HG03558 (cell line): ENCODE measurements around the gene FCHO2.
"Not testable (repeated sequence)": the region's sequence is repeated elsewhere in the genome, so short reads cannot be mapped to it uniquely, and the experiment has no call there.

Source experiments
- ATAC-seq: cut with Tn5 transposase; IDR thresholded peaks from one replicate; pipeline ENCODE4 v1.9.1; 2021; ENCODE audit warnings: moderate number of reproducible peaks; ENCODE audit not compliant: unreplicated experiment; ENCODE audit errors: extremely low read depth

Gene FCHO2

DNA sequence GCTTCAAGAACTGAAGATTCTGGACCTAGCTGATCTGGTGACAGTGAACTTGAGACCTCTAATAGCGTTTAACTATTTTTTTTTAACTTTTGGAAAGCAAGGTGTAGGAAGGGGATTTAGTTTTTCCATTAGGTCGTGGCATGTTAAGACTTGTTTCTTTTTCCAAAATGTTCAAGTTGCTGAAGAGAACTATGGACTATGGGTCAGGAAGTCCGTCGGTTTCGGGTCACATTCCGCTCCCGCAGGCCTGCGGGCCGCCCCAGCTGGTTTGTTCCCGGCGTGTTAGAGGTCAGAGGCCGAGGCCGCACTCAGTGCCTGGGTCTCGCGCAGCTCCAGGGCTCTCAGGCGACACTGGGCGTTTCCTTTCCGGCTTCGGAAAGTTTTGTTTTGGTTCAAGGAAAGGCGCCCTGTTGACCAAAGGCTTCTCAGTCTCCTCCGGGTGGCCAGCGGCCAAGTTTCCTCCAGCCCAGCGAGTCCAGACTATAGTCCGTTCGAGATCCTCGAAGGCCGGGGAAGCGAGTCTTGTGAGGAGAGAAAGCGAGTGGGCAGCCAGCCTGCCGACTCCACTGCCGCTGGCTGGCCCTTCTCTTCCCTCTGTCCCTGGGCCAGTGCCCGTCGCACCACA is 586 bp upstream of the FCHO2 start:
- ATAC-seq: no peak

DNA sequence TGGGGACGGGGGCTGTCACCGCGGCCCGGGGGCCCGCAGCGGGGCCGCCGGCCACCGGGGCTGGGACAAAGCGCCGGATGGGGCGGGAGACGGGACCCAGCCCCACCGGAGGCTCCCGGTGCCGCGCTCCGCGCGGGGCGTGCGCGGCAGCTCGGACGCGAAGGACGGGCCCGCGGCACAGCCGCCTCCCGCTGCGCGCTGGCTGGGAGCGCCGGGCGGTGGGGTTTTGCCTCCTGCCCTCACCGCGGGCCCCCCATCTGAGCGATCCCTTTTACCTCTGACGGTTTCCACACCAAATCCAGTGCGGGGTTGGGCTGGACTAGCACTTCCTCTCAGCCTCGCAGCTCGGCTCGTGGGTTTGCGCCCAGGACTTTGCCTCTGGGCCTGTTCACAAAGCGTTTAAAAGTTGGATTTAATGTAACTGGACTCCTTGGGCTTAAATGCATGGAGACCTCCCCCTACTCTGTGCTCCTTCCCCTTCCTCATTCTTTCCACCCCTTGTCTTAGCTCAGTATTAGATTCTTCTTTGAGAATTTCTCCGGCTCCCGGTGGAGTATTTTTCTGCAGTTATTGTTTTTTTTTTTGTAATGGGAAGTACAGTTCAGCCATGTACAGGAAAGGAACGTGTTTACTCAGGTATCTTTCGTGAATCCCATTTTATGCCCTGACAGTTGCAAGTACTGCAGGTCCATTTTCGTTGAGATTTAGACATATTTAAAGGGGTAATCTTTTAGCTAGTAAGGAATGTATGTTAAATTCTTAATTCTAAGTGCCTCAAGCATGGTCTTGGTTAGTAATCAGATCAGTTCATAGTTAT is 691 bp downstream of the FCHO2 start:
- ATAC-seq: peak; percentile 22

GRCh38 chr5:72957337-72957736 is 1.5 kb downstream of the FCHO2 start:
- no peak for ATAC-seq

- no peak for ATAC-seq
Observed at GRCh38 chr5:72959257-72959656, 3.4 kb downstream of the FCHO2 start.

GRCh38 chr5:72974481-72974880 is 18.6 kb downstream of the FCHO2 start:
- not testable (repeated sequence) for ATAC-seq

GRCh38 chr5:72976810-72977209 is 21.0 kb downstream of the FCHO2 start:
- ATAC-seq: not testable (repeated sequence)

DNA sequence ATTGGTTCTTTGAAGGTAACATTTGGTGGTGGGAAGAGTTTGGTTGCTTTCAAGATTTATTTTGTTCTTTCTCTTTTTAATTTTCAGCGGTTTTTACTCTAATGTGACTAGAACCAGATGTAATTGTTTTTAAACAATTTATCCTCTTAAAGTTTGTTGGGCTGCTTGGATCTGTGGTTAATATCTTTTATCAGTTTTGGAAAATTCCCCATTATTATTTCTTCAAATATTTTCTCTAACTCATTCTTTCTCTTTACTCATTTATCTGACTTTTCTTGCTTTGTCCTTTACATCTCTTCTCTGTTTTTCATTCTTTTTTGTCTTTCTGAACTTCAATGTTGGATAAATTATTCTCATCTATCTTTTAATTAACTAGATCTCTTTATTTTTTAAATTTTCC is 29.9 kb downstream of the FCHO2 start:
- no peak for ATAC-seq

- ATAC-seq: no peak
Observed at GRCh38 chr5:72988769-72989168, 32.9 kb downstream of the FCHO2 start.

DNA sequence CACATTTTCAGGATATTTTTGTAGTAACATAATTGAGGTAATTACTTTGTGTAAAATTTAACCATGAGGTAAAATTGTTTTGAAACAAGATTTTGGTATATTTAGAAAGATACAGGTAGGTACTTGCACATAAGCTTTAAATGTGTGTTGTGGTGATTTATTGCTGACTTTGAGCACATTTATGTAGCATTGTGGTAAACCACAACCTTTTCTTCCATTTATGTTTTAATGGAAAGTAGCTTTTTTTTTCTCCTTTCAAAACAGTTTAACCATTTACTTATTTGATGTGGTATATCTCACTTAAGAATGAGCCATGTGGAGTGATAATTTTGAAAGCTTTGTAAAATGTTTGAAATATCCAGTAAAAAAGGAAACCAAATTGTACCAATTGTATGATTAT is 35.6 kb downstream of the FCHO2 start:
- ATAC-seq: no peak

- no peak for ATAC-seq
Observed at GRCh38 chr5:72994578-72994977, 38.7 kb downstream of the FCHO2 start.

GRCh38 chr5:72996632-72997031 is 40.8 kb downstream of the FCHO2 start:
- no peak for ATAC-seq

GRCh38 chr5:72999916-73000315 is 44.1 kb downstream of the FCHO2 start:
- ATAC-seq: no peak

DNA sequence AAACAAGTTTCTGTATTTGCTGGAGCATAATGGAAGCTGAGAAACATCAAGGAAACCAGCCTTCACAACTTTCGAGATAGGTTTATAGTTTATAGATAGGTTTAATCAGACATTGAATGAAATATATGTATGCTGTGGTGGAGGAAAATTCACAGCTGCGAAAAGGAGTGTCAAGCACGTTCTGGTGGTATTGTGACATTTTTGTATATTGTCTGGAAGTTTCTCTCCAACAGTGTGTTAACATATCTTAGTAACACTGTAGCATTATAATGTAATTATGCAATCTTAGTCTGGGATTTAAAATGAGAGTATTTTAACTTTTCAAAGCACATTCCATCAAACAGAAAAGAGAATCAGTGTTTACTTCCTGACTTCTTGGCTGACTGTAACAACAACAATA is 50.0 kb downstream of the FCHO2 start:
- no peak for ATAC-seq

DNA sequence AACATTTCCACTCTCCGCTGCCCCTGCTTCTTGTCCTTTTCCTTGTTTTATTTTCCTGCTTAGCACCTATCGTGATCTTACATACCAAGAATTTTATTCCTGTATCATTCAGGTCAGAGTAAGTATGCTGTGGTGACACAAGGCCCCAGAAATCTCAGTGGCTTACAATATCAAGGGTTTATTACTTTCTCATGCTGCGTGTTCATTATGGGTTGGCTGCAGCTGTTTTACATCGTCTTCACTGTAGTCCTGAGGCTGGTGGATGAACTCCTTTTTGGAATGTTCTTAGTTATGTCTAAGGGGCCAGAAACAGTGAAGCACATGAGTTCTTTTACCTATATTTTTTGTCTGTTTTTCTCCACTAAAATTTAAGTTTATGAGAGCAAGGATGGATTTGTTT is 51.2 kb downstream of the FCHO2 start:
- no peak for ATAC-seq

DNA sequence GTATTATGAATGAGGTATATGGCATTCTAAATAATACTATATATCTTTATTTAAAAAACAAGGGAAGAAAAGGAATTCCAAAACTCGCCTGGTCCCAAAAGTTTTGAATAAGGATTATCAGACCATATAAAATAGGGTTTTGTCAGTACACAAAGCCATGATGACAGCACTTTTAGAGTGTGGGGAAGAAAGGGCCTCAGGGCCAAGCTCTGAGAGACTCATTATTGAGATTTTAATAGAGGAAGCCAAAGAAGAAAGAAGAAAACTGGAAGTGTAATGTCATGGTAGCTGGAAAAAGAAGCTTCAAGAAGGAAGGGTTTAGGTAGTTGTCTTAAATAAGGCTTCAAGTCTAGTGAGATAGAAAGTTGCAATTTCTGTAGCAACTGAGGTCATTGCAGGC is 53.0 kb downstream of the FCHO2 start:
- ATAC-seq: no peak

DNA sequence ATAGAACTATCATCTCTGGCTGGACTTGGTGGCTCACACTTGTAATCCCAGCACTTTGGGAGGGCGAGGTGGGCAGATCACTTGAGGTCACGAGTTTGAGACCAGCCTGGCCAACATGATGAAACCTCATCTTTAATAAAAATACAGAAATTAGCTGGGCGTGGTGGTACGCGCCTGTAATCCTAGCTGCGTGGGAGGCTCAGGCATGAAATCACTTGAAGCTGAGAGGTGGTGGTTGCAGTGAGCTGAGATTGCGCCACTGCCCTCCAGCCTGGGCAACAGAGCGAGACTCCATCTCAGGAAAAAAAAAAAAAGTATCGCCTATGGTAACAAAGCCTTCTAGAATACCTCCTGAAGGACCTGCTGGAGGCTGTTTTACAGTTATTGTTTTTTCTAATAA is 55.8 kb downstream of the FCHO2 start:
- not testable (repeated sequence) for ATAC-seq

DNA sequence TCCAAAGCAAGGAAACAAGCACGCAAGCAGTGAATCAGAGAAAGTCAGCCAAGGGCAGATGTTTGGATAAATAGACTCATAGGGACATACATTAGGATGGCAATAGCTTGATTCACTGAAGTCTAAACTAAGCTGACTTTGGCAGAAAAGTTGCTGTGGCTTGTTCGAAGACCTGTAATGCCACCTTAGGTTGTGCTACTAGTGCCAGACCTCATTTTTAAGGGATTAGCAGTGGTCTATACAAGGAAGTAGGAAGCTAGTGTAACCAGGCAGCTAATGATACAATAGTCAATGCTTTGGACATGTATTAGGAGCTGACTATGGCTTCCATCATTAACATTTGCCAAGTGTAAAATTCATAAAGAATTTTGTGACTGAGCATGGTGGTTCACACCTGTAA is 63.1 kb downstream of the FCHO2 start:
- ATAC-seq: no peak

- no peak for ATAC-seq
Observed at GRCh38 chr5:73019766-73020165, 63.9 kb downstream of the FCHO2 start.

DNA sequence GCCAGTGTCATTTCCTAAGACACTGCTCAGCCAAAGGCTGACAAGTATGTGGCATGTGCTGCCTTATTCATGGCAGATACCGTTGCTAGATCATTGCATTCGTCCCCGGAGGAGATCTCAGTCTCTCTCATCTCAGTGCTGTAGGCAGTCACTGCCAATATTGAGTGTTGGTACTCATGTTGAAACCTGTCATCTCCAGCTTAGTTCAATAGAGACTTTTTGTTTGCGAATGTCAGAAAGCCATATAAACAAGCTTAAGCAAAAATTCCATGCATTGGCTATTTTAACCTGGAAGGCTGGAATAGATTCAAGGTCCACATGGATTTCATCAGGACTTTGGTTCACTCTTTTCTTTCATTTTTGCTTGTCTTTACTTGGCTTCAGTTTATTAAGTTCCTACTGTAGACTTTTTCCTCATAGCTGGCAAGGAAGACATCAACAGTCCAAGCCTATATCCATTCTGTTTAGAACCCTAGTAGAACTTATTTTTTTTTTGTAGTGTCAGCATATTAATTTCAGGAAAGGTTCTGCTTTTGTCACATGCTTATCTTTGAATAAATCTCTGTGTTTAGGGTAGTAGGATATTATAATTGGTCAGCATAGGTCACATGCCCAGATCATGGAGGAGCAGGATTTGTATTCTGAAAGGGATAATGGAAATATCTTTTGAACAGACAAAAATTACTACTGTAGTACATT is 66.8 kb downstream of the FCHO2 start:
- no peak for ATAC-seq

DNA sequence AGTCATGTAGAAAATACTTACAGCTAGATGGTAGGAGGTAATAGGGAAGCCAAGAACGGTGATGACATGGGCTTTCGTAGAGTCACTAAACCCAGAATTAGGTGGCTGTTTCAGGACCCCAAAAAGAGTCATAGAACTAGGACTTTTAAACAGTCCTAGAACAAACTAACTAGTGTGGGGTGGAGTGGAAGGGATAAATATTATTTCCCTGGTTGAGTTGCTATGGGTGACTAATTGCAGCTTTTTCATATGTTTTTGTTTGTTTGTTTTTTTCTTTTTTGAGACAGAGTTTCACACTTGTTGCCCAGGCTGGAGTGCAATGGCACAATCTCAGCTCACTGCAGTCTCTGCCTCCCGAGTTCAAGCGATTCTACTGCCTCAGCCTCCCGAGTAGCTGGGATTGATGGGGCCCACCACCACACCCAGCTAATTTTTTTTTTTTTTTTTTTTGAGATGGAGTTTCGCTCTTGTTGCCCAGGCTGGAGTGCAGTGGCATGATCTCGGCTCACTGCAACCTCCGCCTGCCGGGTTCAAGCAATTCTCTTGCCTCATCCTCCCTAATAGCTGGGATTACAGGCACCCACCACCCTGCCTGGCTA is 69.2 kb downstream of the FCHO2 start:
- not testable (repeated sequence) for ATAC-seq

DNA sequence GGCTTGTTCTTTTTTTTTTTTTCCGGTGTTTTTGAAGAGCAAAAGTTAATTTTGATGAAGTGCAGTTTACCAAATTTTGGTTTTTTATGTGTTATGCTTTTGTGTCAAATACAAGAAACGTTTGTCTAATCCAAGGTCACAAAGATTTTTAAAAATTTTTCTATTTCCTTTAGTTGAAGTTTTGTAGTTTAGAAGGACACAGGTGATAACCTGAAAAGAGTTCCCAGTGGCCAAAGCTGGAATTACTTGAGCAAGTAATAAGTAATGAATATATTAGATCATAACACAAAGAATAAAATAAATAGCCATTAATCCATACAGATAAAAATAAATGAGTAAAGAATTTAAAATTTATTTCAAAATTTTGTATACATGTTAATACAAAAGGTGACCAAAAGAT is 71.5 kb downstream of the FCHO2 start:
- ATAC-seq: no peak
